ENCODE results near the gene CCDC30.
A peak's percentile ranks its signal among the peaks of the same experiment; 100 is the strongest.

CCDC30 gene

GRCh38 chr1:42657981-42658876 is 195.1 kb downstream of the CCDC30 start, which contains the start of gene PPIH:
Gene PPIH, plus strand, starts transcription at chr1:42658423. Its CDS starts 24 bp downstream, at chr1:42658447.
- TF ChIP-seq EGR1 (IDR thresholded peaks at IDR 0.05) (peak; percentile 78), TEAD4 (IDR thresholded peaks at IDR 0.05) (peak; percentile 49; the same call in 1 of the 2 replicates), YY1 (IDR thresholded peaks at IDR 0.05; ENCODE audit: low read depth) (peak; percentile 91), RAD21 (IDR thresholded peaks at IDR 0.05; ENCODE audit: low read depth) (no peak), CREB1 (IDR thresholded peaks at IDR 0.05; ENCODE audit: low read depth) (no peak), ZBTB7A (IDR thresholded peaks at IDR 0.05; ENCODE audit: low read depth) (no peak), TAF1 (IDR thresholded peaks at IDR 0.05; ENCODE audit: low read depth) (peak; percentile 75), USF1 (IDR thresholded peaks at IDR 0.05) (peak; percentile 11), CEBPB (IDR thresholded peaks at IDR 0.05) (no peak), TCF12 (IDR thresholded peaks at IDR 0.05; ENCODE audit: low read depth) (peak; percentile 63; the same call in 1 of the 2 replicates), NFIC (IDR thresholded peaks at IDR 0.05) (peak; percentile 37; the same call in 1 of the 2 replicates), EP300 (IDR thresholded peaks at IDR 0.05; ENCODE audit: borderline replicate concordance) (0 out of 2 replicates have a peak, but pooled peaks have one; percentile 23), FOXM1 (IDR thresholded peaks at IDR 0.05; ENCODE audit: borderline replicate concordance, low read depth) (no peak)
- TF ChIP-seq, protein P1, sequence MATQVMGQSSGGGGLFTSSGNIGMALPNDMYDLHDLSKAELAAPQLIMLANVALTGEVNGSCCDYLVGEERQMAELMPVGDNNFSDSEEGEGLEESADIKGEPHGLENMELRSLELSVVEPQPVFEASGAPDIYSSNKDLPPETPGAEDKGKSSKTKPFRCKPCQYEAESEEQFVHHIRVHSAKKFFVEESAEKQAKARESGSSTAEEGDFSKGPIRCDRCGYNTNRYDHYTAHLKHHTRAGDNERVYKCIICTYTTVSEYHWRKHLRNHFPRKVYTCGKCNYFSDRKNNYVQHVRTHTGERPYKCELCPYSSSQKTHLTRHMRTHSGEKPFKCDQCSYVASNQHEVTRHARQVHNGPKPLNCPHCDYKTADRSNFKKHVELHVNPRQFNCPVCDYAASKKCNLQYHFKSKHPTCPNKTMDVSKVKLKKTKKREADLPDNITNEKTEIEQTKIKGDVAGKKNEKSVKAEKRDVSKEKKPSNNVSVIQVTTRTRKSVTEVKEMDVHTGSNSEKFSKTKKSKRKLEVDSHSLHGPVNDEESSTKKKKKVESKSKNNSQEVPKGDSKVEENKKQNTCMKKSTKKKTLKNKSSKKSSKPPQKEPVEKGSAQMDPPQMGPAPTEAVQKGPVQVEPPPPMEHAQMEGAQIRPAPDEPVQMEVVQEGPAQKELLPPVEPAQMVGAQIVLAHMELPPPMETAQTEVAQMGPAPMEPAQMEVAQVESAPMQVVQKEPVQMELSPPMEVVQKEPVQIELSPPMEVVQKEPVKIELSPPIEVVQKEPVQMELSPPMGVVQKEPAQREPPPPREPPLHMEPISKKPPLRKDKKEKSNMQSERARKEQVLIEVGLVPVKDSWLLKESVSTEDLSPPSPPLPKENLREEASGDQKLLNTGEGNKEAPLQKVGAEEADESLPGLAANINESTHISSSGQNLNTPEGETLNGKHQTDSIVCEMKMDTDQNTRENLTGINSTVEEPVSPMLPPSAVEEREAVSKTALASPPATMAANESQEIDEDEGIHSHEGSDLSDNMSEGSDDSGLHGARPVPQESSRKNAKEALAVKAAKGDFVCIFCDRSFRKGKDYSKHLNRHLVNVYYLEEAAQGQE (IDR thresholded peaks at IDR 0.05; ENCODE audit: low read depth): no peak
- TF ChIP-seq, protein P2, sequence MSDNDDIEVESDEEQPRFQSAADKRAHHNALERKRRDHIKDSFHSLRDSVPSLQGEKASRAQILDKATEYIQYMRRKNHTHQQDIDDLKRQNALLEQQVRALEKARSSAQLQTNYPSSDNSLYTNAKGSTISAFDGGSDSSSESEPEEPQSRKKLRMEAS (IDR thresholded peaks at IDR 0.05): peak; percentile 96

GRCh38 chr1:42658877-42659337 is 195.8 kb downstream of the CCDC30 start:
- no peak for TF ChIP-seq CREB1 (IDR thresholded peaks at IDR 0.05; ENCODE audit: low read depth)
- no peak for TF ChIP-seq TAF1 (IDR thresholded peaks at IDR 0.05; ENCODE audit: low read depth)
- TF ChIP-seq, protein P2 (IDR thresholded peaks at IDR 0.05): no peak
- TF ChIP-seq EGR1 (IDR thresholded peaks at IDR 0.05): no peak
- TF ChIP-seq ZBTB7A (IDR thresholded peaks at IDR 0.05; ENCODE audit: low read depth): no peak
- TF ChIP-seq EP300 (IDR thresholded peaks at IDR 0.05; ENCODE audit: borderline replicate concordance): no peak
- TF ChIP-seq TCF12 (IDR thresholded peaks at IDR 0.05; ENCODE audit: low read depth): no peak
- TF ChIP-seq, protein P1 (IDR thresholded peaks at IDR 0.05; ENCODE audit: low read depth): no peak
- no peak for TF ChIP-seq TEAD4 (IDR thresholded peaks at IDR 0.05)
- TF ChIP-seq NFIC (IDR thresholded peaks at IDR 0.05): no peak
- TF ChIP-seq FOXM1 (IDR thresholded peaks at IDR 0.05; ENCODE audit: borderline replicate concordance, low read depth): no peak
- TF ChIP-seq CEBPB (IDR thresholded peaks at IDR 0.05): no peak

DNA sequence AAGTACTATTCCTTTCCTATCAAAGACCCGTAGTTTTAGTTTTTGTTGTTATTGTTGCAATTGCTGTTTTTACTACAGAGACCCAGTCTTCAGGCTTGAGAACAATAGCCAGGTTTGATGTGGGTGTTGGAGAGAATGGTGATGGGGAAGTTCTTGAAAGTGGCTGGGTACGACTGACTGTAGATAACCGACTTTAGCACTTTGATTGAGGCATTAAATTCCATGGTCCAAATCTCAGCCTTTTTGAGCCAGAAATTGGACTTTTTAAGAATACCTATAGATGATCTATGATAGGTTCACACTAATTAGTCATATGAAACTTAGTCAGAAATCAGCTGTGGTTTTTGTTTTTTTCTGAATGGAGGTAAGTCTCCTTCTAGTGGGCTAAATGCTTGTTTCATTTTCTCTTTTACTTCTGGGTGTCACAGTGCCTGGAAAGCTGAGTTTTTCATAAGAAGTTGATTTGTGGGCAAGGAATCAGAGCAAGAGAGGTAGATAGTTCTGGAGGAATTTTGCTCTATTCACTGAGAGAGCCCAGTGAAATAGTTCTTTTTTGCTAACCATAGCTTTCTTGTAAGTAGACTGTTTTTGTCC is 197.9 kb downstream of the CCDC30 start:
- TF ChIP-seq YY1 (IDR thresholded peaks at IDR 0.05; ENCODE audit: low read depth) (no peak), ZBTB7A (IDR thresholded peaks at IDR 0.05; ENCODE audit: low read depth) (no peak), CREB1 (IDR thresholded peaks at IDR 0.05; ENCODE audit: low read depth) (no peak), EGR1 (IDR thresholded peaks at IDR 0.05) (no peak), FOXM1 (IDR thresholded peaks at IDR 0.05; ENCODE audit: borderline replicate concordance, low read depth) (no peak), TEAD4 (IDR thresholded peaks at IDR 0.05) (no peak), TCF12 (IDR thresholded peaks at IDR 0.05; ENCODE audit: low read depth) (no peak), NFIC (IDR thresholded peaks at IDR 0.05) (no peak), EP300 (IDR thresholded peaks at IDR 0.05; ENCODE audit: borderline replicate concordance) (no peak), USF1 (IDR thresholded peaks at IDR 0.05) (no peak)
- TF ChIP-seq, protein P1 (IDR thresholded peaks at IDR 0.05; ENCODE audit: low read depth): no peak

Measured in Ishikawa (cell line).